ENCODE data around the gene MMP11. TPM values are rescaled to one million over a fixed set of nuclear protein-coding genes. Genes with fewer than 3 reads are reported as not detected.

Gene MMP11
- total and polyA plus RNA-seq, 8 donors, result 1.2 to 10.7 (median 9.6) TPM

DNA sequence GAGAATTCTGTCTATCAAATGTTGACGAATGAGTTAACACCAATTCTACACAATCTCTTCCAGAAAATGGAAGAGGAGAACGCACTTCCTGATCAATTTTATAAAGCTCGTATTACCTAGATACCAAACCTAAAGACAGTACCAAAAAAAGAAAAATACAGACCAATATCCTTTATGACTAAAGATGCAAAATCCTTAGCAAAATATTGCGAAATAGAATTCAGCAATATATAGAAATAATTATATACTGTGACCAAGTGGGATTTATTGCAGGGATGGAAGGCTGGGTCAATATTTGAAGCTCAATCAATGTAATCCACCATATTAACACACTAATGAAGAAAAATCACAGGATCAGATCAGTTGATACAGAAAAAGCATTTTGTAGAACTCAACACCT is 39.7 kb downstream of the MMP11 start:
- no peaks in the 10 kb centered on the region for H3K27me3 ChIP-seq
- no peak overlapping the region for H3K27ac ChIP-seq
- peaks cover 0 to 89% of the 10 kb centered on the region in 2 donors for H3K36me3 ChIP-seq
- no peaks in the 10 kb centered on the region for H3K4me1 ChIP-seq
- ATAC-seq (no peak), DNase-seq (no peak)
- H3K9me3 ChIP-seq, result no peaks in the 10 kb centered on the region
- H3K4me3 ChIP-seq, result no peak overlapping the region
- TF ChIP-seq CTCF (IDR thresholded peaks at IDR 0.05), result no peak
- intact Hi-C loops (cut with DNase I), result no loop called here

- intact Hi-C loops (cut with DNase I), result no loop called here
- Histone ChIP-seq H3K27ac (no peak overlapping the region), H3K9me3 (no peaks in the 10 kb centered on the region), H3K36me3 (peaks cover 0 to 91% of the 10 kb centered on the region in 2 donors), H3K4me3 (no peak overlapping the region), H3K4me1 (no peaks in the 10 kb centered on the region), H3K27me3 (no peaks in the 10 kb centered on the region)
- TF ChIP-seq CTCF (IDR thresholded peaks at IDR 0.05), result no peak
- no peak for ATAC-seq
- DNase-seq, result peak in 1 of 4 donors; percentile 3
Measured at GRCh38 chr22:23815541-23816155, 43.0 kb downstream of the MMP11 start.

DNA sequence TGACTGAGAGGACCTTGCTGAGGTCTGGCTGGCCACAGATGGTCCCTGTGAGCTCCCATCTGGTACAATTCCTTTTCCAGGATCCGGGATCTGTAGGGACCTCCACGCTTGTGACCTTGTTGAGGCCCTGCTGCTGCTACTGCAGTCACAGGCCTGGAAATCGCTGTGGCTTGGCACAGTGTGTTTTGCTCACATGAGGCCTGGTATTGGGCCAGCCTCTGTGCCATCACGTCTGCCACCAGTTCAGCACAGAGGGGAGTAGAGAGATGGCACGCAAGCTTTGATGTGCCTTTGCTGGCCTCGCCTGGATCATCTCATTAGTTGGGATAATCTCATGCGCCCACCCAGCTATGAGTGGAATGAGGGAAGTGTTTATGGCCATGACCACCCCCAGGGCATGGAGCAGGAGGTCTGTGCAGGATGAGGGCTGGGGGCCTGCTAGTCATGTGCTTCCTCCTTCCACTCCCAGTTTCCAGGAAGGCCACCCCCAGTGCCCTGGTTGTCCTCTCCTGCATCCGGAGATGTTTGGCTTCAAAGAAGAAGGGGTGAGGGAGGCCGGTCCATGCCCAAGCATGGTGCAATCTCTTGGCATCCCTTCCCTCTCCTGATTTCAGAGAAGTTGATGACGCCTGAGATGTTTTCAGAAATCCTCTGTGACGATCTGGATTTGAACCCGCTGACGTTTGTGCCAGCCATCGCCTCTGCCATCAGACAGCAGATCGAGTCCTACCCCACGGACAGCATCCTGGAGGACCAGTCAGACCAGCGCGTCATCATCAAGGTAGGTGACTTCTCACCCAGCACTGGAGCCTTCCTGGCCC is 43.7 kb downstream of the MMP11 start:
- TF ChIP-seq CTCF (IDR thresholded peaks at IDR 0.05), result no peak
- Histone ChIP-seq H3K27ac (no peak overlapping the region), H3K27me3 (no peaks in the 10 kb centered on the region), H3K9me3 (no peaks in the 10 kb centered on the region), H3K4me3 (no peak overlapping the region), H3K4me1 (no peaks in the 10 kb centered on the region), H3K36me3 (peaks cover 0 to 91% of the 10 kb centered on the region in 2 donors)
- intact Hi-C loops (cut with DNase I), result no loop called here
- ATAC-seq (no peak), DNase-seq (peak in 1 of 4 donors; percentile 33)

DNA sequence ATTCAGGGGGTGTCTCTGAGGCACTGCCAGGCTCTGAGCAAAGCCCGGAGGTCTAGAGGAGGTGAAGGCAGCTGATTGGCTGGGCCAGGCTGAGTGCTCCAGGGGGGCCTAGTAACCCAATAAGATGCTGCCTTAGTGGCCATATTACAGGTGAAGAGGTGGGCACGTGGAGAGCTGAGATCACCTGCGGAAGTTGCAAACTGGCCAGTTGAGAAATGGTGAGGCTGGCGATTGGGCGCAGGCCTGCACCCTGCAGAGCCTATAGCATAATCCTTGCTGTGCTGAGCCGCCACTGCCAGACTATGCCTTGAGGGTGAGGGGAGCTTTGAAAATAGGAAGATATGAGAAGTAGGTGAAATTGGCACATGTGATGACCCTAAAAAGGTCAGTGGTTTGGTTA is 44.5 kb downstream of the MMP11 start:
- ATAC-seq, result no peak
- DNase-seq, result peak in 1 of 4 donors; percentile 17
- H3K36me3 ChIP-seq, result peaks cover 0 to 91% of the 10 kb centered on the region in 2 donors
- no peaks in the 10 kb centered on the region for H3K27me3 ChIP-seq
- H3K27ac ChIP-seq, result no peak overlapping the region
- H3K4me3 ChIP-seq, result no peak overlapping the region
- intact Hi-C loops (cut with DNase I), result no loop called here
- H3K9me3 ChIP-seq, result no peaks in the 10 kb centered on the region
- H3K4me1 ChIP-seq, result no peaks in the 10 kb centered on the region
- no peak for TF ChIP-seq CTCF (IDR thresholded peaks at IDR 0.05)

DNA sequence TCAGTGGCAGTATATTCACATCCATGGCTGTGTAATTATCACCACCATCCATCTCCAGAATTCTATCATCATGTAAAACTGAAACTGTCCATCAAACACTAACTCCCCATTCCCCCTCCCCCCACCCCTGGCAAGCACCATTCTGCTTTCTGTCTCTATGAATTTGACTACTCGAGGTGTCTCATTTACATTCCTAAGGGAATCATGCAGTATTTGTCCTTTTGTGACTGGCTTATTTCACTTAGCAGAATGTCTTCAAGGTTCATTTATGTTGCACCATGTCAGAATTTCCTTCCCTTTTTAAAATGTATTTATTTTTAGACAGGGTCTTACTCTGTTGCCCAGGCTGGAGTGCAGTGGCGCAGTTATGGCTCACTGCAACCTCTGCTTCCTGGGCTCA is 45.9 kb downstream of the MMP11 start:
- ATAC-seq (no peak), DNase-seq (peak in 1 of 4 donors; percentile 2)
- H3K4me1 ChIP-seq, result no peaks in the 10 kb centered on the region
- H3K9me3 ChIP-seq, result no peaks in the 10 kb centered on the region
- H3K4me3 ChIP-seq, result no peak overlapping the region
- no peak for TF ChIP-seq CTCF (IDR thresholded peaks at IDR 0.05)
- intact Hi-C loops (cut with DNase I), result no loop called here
- no peaks in the 10 kb centered on the region for H3K27me3 ChIP-seq
- no peak overlapping the region for H3K27ac ChIP-seq
- H3K36me3 ChIP-seq, result peaks cover 0 to 97% of the 10 kb centered on the region in 2 donors

Data from left lung (tissue), 10 donors.